OCI-LY1 (cell line): ENCODE data around the gene PHYHD1.

Source experiments
- H2AFZ ChIP-seq: fragments of 200-600 bp; sonication (generic), shearing (Covaris generic); 2 replicates; pipeline ENCODE4 v1.6.0; 2014; ENCODE audit warnings: antibody characterized with exemption, mild to moderate bottlenecking, low read length
- H3F3A ChIP-seq: fragments of 200-600 bp; sonication (generic), shearing (Covaris generic); 2 replicates; pipeline ENCODE4 v1.6.0; 2014; ENCODE audit warnings: mild to moderate bottlenecking, antibody characterized with exemption, low read length, moderate library complexity; ENCODE audit not compliant: insufficient read depth
- H3K27ac ChIP-seq: fragments of 200-600 bp; sonication (generic); 2 replicates; pipeline ENCODE4 v1.5.1; 2014; ENCODE audit warnings: low read length, mixed run types, mild to moderate bottlenecking, low read depth; ENCODE audit not compliant: poor library complexity, severe bottlenecking
- H3K27me3 ChIP-seq: fragments of 200-600 bp; sonication (generic); 2 replicates; pipeline ENCODE4 v1.6.0; 2014; ENCODE audit warnings: antibody characterized with exemption, mild to moderate bottlenecking, low read length, moderate library complexity; ENCODE audit not compliant: insufficient read depth
- H3K36me3 ChIP-seq: fragments of 200-600 bp; sonication (generic); 2 replicates; pipeline ENCODE4 v1.6.1; 2014; ENCODE audit warnings: mild to moderate bottlenecking, antibody characterized with exemption, low read length, moderate library complexity, mixed read lengths; ENCODE audit not compliant: insufficient read depth
- H3K4me1 ChIP-seq: fragments of 200-600 bp; sonication (generic); 2 replicates; pipeline ENCODE4 v1.5.1; 2014; ENCODE audit warnings: mild to moderate bottlenecking, low read length, moderate library complexity; ENCODE audit not compliant: insufficient read depth, severe bottlenecking
- H3K4me2 ChIP-seq: fragments of 200-600 bp; sonication (generic), shearing (Covaris generic); 2 replicates; pipeline ENCODE4 v1.6.1; 2014; ENCODE audit warnings: low read length
- H3K4me3 ChIP-seq: fragments of 200-600 bp; sonication (generic); 2 replicates; pipeline ENCODE4 v1.5.1; 2014; ENCODE audit warnings: low read length, low read depth, mild to moderate bottlenecking, mixed read lengths; ENCODE audit not compliant: poor library complexity, severe bottlenecking
- H3K79me2 ChIP-seq: fragments of 200-600 bp; shearing (Covaris generic); 2 replicates; pipeline ENCODE4 v1.6.1; 2016; ENCODE audit warnings: mixed run types, low read length, mixed read lengths; ENCODE audit not compliant: insufficient read depth
- H3K9ac ChIP-seq: fragments of 200-600 bp; sonication (generic), shearing (Covaris generic); 2 replicates; pipeline ENCODE4 v1.6.1; 2014; ENCODE audit warnings: mild to moderate bottlenecking, low read length, mixed read lengths
- H3K9me2 ChIP-seq: fragments of 200-600 bp; sonication (generic), shearing (Covaris generic); 2 replicates; pipeline ENCODE4 v1.6.1; 2014; ENCODE audit warnings: low read depth, mild to moderate bottlenecking, low read length, mixed read lengths
- H3K9me3 ChIP-seq: fragments of 200-600 bp; shearing (Covaris generic); 2 replicates; pipeline ENCODE4 v1.6.1; 2014; ENCODE audit warnings: low read length, mixed read lengths
- H4K20me1 ChIP-seq: fragments of 200-600 bp; sonication (generic), shearing (Covaris generic); 2 replicates; pipeline ENCODE4 v1.6.0; 2016; ENCODE audit warnings: mild to moderate bottlenecking, low read length; ENCODE audit not compliant: insufficient read depth
- CTCF ChIP-seq: fragments of 200-600 bp; sonication (generic), shearing (Covaris generic); IDR thresholded peaks from 2 replicates; pipeline ENCODE4 v1.5.1; 2017; ENCODE audit warnings: mild to moderate bottlenecking, antibody characterized with exemption, low read length, moderate library complexity, mixed read lengths
- EZH2 ChIP-seq: fragments of 200-600 bp; sonication (generic), shearing (Covaris generic); IDR thresholded peaks from 2 replicates; pipeline ENCODE4 v1.8.0; 2017; ENCODE audit warnings: borderline replicate concordance, mixed run types, mild to moderate bottlenecking, antibody characterized with exemption, low read length, moderate library complexity, mixed read lengths

PHYHD1 gene

DNA sequence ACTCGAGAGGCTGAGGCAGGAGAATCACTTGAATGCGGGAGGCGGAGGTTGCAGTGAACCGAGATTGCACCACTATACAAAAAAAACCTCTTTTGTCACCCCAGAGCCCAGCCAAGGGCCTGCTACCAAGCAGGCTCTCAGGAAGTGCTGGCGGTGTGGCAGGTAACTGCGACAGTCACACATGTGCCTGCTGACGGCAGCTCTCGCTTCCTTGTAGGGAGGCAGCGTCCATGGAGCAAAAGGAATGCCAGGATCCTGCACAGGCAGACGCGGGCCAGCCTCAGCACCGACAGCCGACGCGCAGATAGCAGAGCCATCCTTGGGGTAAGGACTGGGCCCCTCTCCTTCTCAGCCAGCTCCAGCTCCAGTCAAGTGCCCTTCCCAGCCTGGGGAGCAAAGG, 35.0 kb upstream of the PHYHD1 start:
- Histone ChIP-seq H3K4me2 (no peak overlapping the region), H2AFZ (no peak overlapping the region), H4K20me1 (no peaks in the 10 kb centered on the region), H3K27me3 (no peaks in the 10 kb centered on the region), H3K27ac (no peak overlapping the region), H3K36me3 (peaks cover 33% of the 10 kb centered on the region; the same call in 1 of the 2 replicates), H3K4me3 (no peak overlapping the region), H3K4me1 (peaks cover 11% of the 10 kb centered on the region), H3K9me2 (no peaks in the 10 kb centered on the region), H3K9ac (no peak overlapping the region), H3F3A (no peaks in the 10 kb centered on the region), H3K9me3 (no peaks in the 10 kb centered on the region), H3K79me2 (peaks cover 16% of the 10 kb centered on the region)
- TF ChIP-seq CTCF, result no peak
- TF ChIP-seq EZH2, result no peak

GRCh38 chr9:128886211-128886891, 34.4 kb upstream of the PHYHD1 start:
- no peak overlapping the region for H3K9ac ChIP-seq
- no peaks in the 10 kb centered on the region for H3K27me3 ChIP-seq
- peaks cover 16% of the 10 kb centered on the region for H3K79me2 ChIP-seq
- no peaks in the 10 kb centered on the region for H4K20me1 ChIP-seq
- no peaks in the 10 kb centered on the region for H3F3A ChIP-seq
- no peak overlapping the region for H3K4me2 ChIP-seq
- H2AFZ ChIP-seq, result no peak overlapping the region
- no peak overlapping the region for H3K27ac ChIP-seq
- H3K9me3 ChIP-seq, result no peaks in the 10 kb centered on the region
- H3K9me2 ChIP-seq, result no peaks in the 10 kb centered on the region
- H3K4me1 ChIP-seq, result peaks cover 10% of the 10 kb centered on the region
- TF ChIP-seq CTCF (no peak), EZH2 (no peak)
- H3K36me3 ChIP-seq, result peaks cover 33% of the 10 kb centered on the region; the same call in 1 of the 2 replicates
- no peak overlapping the region for H3K4me3 ChIP-seq

- H4K20me1 ChIP-seq, result no peaks in the 10 kb centered on the region
- peaks cover 16% of the 10 kb centered on the region for H3K79me2 ChIP-seq
- H3K27me3 ChIP-seq, result no peaks in the 10 kb centered on the region
- no peaks in the 10 kb centered on the region for H3K9me3 ChIP-seq
- TF ChIP-seq CTCF, result no peak
- no peak for TF ChIP-seq EZH2
- no peak overlapping the region for H3K27ac ChIP-seq
- no peak overlapping the region for H3K4me3 ChIP-seq
- no peaks in the 10 kb centered on the region for H3F3A ChIP-seq
- no peaks in the 10 kb centered on the region for H3K9me2 ChIP-seq
- H3K4me1 ChIP-seq, result peaks cover 10% of the 10 kb centered on the region
- H3K36me3 ChIP-seq, result peaks cover 36% of the 10 kb centered on the region; the same call in 1 of the 2 replicates
- H3K9ac ChIP-seq, result no peak overlapping the region
- no peak overlapping the region for H2AFZ ChIP-seq
- no peak overlapping the region for H3K4me2 ChIP-seq
These were observed 33.7 kb upstream of the PHYHD1 start for GRCh38 chr9:128887049-128887448.
